ENCODE data around the gene ITGA2.

- TF ChIP-seq POLR2A (IDR thresholded peaks at IDR 0.05; ENCODE audit: borderline replicate concordance, extremely low read depth, insufficient read depth, insufficient read length) (no peak), CTCF (IDR thresholded peaks at IDR 0.05 in 2 of 3, conservative IDR thresholded peaks at IDR 0.05 in 1 of 3; ENCODE audit: borderline replicate concordance in 1 of 3, insufficient read depth in 1 of 3, low read depth in 2 of 3, low read length in 2 of 3) (no peak), EZH2 (IDR thresholded peaks at IDR 0.05) (no peak), ZNF274 (IDR thresholded peaks at IDR 0.05; ENCODE audit: low read depth, low read length) (no peak), CEBPB (IDR thresholded peaks at IDR 0.05; ENCODE audit: low read depth) (no peak), POLR2AphosphoS5 (IDR thresholded peaks at IDR 0.05; ENCODE audit: low read depth, low read length) (no peak), REST (IDR thresholded peaks at IDR 0.05; ENCODE audit: low read depth) (no peak), ATF3 (IDR thresholded peaks at IDR 0.05) (no peak), SP1 (IDR thresholded peaks at IDR 0.05; ENCODE audit: low read depth) (no peak), TCF7L2 (IDR thresholded peaks at IDR 0.05; ENCODE audit: borderline replicate concordance, extremely low read depth, insufficient read depth, insufficient read length) (no peak), MAX (IDR thresholded peaks at IDR 0.05) (no peak)
Observed at GRCh38 chr5:52981507-52981906, 7.6 kb upstream of the ITGA2 start.
